H9 (cell line): ENCODE data around the gene TBC1D13. TPM values are rescaled to one million over a fixed set of nuclear protein-coding genes. Genes with fewer than 3 reads are reported as not detected.

Experiments used
- total RNA-seq: library from RNA; stranded (reverse); gene quantifications from 2 replicates; pipeline ENCODE4 v1.2.1, GENCODE V29; 2021

Gene TBC1D13
- total RNA-seq, 1 experiment from 2014 or later, result 27.3 TPM

Other genes with a start within 250 kb of the TBC1D13 start
- gene SPTAN1, start 234.7 kb upstream of the TBC1D13 start, total RNA-seq, result 210 and 213 TPM in 2 replicates
- gene DYNC2I2, start 130.4 kb upstream of the TBC1D13 start, total RNA-seq, result 58.6 and 62.2 TPM in 2 replicates
- 1,148 and 1,158 TPM in 2 replicates for gene SET, start 98.0 kb upstream of the TBC1D13 start, total RNA-seq
- 23.8 and 25.0 TPM in 2 replicates for gene PKN3, start 84.8 kb upstream of the TBC1D13 start, total RNA-seq
- 42.8 and 45.8 TPM in 2 replicates for gene ZDHHC12, start 63.1 kb upstream of the TBC1D13 start, total RNA-seq
- 23.1 and 24.2 TPM in 2 replicates for gene ZER1, start 15.3 kb upstream of the TBC1D13 start, total RNA-seq
- 16.7 and 17.6 TPM in 2 replicates for gene ENDOG, start 31.2 kb downstream of the TBC1D13 start, total RNA-seq
- gene SPOUT1, start 42.5 kb downstream of the TBC1D13 start, total RNA-seq, result 86.3 and 91.8 TPM in 2 replicates
- gene KYAT1, start 94.7 kb downstream of the TBC1D13 start, total RNA-seq, result 14.6 and 15.2 TPM in 2 replicates
- gene LRRC8A, start 94.9 kb downstream of the TBC1D13 start, total RNA-seq, result 76.0 and 79.2 TPM in 2 replicates
- gene PHYHD1, start 133.7 kb downstream of the TBC1D13 start, total RNA-seq, result 18.0 and 22.2 TPM in 2 replicates
- 20.1 and 20.2 TPM in 2 replicates for gene DOLK, start 160.3 kb downstream of the TBC1D13 start, total RNA-seq
- 101 and 104 TPM in 2 replicates for gene NUP188, start 160.4 kb downstream of the TBC1D13 start, total RNA-seq
- 69.0 and 69.5 TPM in 2 replicates for gene SH3GLB2, start 241.1 kb downstream of the TBC1D13 start, total RNA-seq
- gene MIGA2, start 249.4 kb downstream of the TBC1D13 start, total RNA-seq, result 37.8 and 38.8 TPM in 2 replicates